Measurements from ENCODE around the gene TSPAN18. TPM values are rescaled to one million over a fixed set of nuclear protein-coding genes. Genes with fewer than 3 reads are reported as not detected.
A peak's percentile ranks its signal among the peaks of the same experiment; 100 is the strongest.

TSPAN18 gene
- total and polyA plus RNA-seq, 2 experiments from 2014 or later, result 6.0 to 10.6 TPM

- no peaks in the 10 kb centered on the region for H3F3A ChIP-seq (replicated peaks; ENCODE audit: low read depth)
- DNase-seq (ENCODE audit: low spot score) (no peak), ATAC-seq (peak; percentile 19; the same call in 2 of the 3 replicates)
- H2AFZ ChIP-seq, result no peak overlapping the region
- H3K4me2 ChIP-seq, result no peak overlapping the region
- H3K27ac ChIP-seq (ENCODE audit: low read depth), result no peak overlapping the region
- Mint-ChIP-seq H3K9me3 (no peaks in the 10 kb centered on the region; the same call in 2 of the 3 replicates), H3K27me3 (ENCODE audit: insufficient read depth, low read depth, poor library complexity) (peaks cover 18% of the 10 kb centered on the region), H3K4me1 (peaks cover 26% of the 10 kb centered on the region), H3K27ac (no peak overlapping the region), H3K4me3 (no peak overlapping the region), H3K36me3 (ENCODE audit: low read depth) (no peaks in the 10 kb centered on the region; the same call in 2 of the 3 replicates)
- H3K36me3 ChIP-seq (ENCODE audit: insufficient read depth), result no peaks in the 10 kb centered on the region
- H3K4me1 ChIP-seq (ENCODE audit: insufficient read depth), result peaks cover 9% of the 10 kb centered on the region
- H4K20me1 ChIP-seq (replicated peaks; ENCODE audit: insufficient read depth), result no peaks in the 10 kb centered on the region; the same call in none of the 2 replicates
- H3K9me2 ChIP-seq (ENCODE audit: insufficient read depth), result no peaks in the 10 kb centered on the region
- no peaks in the 10 kb centered on the region for H3K27me3 ChIP-seq (ENCODE audit: insufficient read depth)
- H3K4me3 ChIP-seq, result no peak overlapping the region
- TF ChIP-seq EZH2 (IDR thresholded peaks at IDR 0.05; ENCODE audit: low read depth, unreplicated experiment) (no peak), ZNF331 (CRISPR knock-in tag; IDR thresholded peaks at IDR 0.05; ENCODE audit: low read depth) (no peak), JUNB (IDR thresholded peaks at IDR 0.05; ENCODE audit: unreplicated experiment) (no peak), ZNF114 (CRISPR knock-in tag; IDR thresholded peaks at IDR 0.05) (no peak), CREB1 (CRISPR knock-in tag; IDR thresholded peaks at IDR 0.05; ENCODE audit: low read depth) (no peak), ZNF462 (CRISPR knock-in tag; IDR thresholded peaks at IDR 0.05) (no peak), POLR2AphosphoS5 (IDR thresholded peaks at IDR 0.05; ENCODE audit: low read depth) (no peak), STAT1 (IDR thresholded peaks at IDR 0.05; ENCODE audit: unreplicated experiment) (no peak), ETS1 (IDR thresholded peaks at IDR 0.05) (no peak), CTCF (conservative IDR thresholded peaks at IDR 0.05; ENCODE audit: low read depth in 2 of 2) (no peak), REST (IDR thresholded peaks at IDR 0.05; ENCODE audit: unreplicated experiment) (no peak)
- no peaks in the 10 kb centered on the region for H3K79me2 ChIP-seq (replicated peaks; ENCODE audit: insufficient read depth)
Observed at GRCh38 chr11:44868455-44869421, 142.0 kb downstream of the TSPAN18 start.

All from GM23338 (cell line).